C4-2B (cell line): Measurements from ENCODE around the gene RAP1GAP.

Source experiments
- H3K27ac ChIP-seq: fragments of 450-650 bp; 2 replicates; pipeline ENCODE4 v1.5.1; 2017
- ZFX ChIP-seq: fragments of 450-650 bp; IDR thresholded peaks from 2 replicates; pipeline ENCODE4 v1.6.1; 2017
- TF ChIP-seq, protein P1 (sequence below): fragments of 450-650 bp; conservative IDR thresholded peaks from 2 replicates; pipeline ENCODE4 v1.5.1; 2017; ENCODE audit warnings: mild to moderate bottlenecking

The RAP1GAP gene

DNA sequence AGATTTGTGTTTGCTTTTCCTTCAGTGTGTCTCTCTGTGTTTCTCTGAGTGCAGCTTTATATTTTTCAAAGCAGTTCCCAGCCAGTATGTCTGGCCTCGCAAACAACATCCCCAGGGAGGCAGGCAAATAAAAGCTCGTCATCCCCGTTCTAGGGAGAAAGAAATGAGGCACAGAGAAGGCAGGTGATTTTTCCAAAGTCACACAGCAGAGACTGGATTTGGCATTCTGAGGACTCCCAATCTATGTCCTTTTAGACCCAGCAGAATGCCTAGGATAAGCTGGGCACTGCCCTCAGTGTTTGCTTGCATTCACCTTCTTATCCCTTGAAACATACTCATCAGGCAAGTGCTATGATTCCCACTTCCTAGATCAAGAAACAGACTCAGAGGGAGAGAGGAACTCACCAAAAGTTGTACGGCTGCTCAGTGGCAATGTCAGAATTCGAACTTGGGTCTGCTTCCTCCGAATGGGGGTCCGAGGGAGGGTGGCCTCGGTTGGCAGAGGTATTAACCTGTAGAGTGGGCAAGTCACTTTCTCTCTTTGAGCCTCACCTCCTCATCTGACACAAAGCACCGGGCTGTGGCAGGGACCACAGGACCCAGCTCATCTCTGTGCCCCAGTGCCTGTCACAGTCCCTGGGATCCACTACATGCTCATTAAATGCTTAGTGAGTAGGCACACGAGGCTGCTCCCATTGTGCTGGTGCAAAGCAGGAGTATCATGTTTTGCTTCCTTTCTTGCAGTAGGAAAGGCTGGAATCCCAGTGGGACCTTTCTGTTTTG lies 4.2 kb downstream of the RAP1GAP start:
- TF ChIP-seq, protein P1, sequence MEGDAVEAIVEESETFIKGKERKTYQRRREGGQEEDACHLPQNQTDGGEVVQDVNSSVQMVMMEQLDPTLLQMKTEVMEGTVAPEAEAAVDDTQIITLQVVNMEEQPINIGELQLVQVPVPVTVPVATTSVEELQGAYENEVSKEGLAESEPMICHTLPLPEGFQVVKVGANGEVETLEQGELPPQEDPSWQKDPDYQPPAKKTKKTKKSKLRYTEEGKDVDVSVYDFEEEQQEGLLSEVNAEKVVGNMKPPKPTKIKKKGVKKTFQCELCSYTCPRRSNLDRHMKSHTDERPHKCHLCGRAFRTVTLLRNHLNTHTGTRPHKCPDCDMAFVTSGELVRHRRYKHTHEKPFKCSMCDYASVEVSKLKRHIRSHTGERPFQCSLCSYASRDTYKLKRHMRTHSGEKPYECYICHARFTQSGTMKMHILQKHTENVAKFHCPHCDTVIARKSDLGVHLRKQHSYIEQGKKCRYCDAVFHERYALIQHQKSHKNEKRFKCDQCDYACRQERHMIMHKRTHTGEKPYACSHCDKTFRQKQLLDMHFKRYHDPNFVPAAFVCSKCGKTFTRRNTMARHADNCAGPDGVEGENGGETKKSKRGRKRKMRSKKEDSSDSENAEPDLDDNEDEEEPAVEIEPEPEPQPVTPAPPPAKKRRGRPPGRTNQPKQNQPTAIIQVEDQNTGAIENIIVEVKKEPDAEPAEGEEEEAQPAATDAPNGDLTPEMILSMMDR, result no peak
- TF ChIP-seq ZFX, result no peak
- no peak overlapping the region; the same call in 1 of the 2 replicates for H3K27ac ChIP-seq

DNA sequence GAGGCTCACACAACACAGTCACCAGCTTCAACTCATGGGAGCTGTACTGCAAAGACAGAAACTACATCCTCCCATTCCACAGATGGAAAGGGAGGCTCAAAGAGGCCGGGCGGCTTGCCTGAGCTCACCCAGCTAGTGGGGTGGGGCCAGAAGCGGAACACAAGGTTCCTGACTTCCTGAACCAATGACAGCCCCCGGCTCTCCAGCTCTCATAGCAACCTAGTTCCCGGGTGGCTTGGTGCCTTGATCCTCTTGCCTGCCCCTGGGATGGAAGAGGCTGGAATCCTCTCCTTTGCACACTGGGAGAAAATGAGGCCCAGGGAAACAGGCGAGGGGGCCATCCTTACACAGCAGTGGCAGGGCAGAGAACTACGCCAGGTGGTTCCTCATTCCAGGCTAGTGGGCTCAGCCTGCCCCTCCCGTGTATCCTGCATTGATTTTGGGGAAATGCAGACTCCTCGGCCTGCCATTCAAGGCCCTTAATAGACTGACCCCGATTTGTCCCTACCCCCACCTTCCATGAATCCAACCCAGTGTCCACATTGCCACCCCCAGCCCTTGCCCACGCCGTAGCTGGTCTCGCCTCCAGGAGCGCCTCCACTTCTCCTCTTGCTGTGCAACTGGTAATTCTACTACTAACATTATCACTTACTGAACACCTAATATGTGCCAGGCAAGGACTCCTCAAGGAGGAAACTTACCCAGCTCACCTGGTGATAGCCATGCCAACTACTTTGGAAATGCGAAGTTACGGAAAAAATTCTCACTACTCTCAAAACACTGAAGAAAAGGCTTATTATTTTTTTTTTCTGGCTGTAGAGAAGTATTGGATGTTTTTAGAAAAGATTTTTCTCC lies 5.0 kb downstream of the RAP1GAP start:
- TF ChIP-seq ZFX, result no peak
- TF ChIP-seq, protein P1, result no peak

GRCh38 chr1:21663248-21663950 lies 5.8 kb downstream of the RAP1GAP start:
- TF ChIP-seq ZFX, result no peak
- TF ChIP-seq, protein P1, result no peak
- no peak overlapping the region for H3K27ac ChIP-seq

More for the DNA sequence above, 5.0 kb downstream of the RAP1GAP start:
- H3K27ac ChIP-seq, result no peak overlapping the region

GRCh38 chr1:21662426-21663247 lies 6.5 kb downstream of the RAP1GAP start:
- no peak overlapping the region for H3K27ac ChIP-seq
- TF ChIP-seq, protein P1, result no peak
- TF ChIP-seq ZFX, result no peak

GRCh38 chr1:21661886-21662285 lies 7.3 kb downstream of the RAP1GAP start:
- TF ChIP-seq, protein P1, result no peak
- TF ChIP-seq ZFX, result no peak
- H3K27ac ChIP-seq, result no peak overlapping the region

DNA sequence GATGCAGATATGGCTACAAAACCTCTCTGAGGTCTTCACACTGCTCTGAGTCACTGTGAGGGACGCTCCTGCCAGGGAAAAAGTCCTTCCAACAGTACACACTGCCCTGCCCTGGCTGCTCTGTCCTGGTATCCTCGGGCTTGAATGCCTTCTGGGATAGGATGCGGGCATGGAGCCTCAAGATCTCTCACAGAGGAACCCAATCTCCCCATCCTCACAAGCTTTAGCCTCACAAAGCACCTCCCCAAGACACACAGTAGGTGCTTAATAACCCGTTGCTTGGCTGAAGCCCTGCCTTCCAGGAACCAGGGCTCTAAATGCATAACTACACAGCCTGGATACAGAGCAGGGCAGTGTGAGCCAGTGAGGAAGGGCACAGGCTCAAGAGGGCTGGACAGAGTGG lies 9.2 kb downstream of the RAP1GAP start:
- H3K27ac ChIP-seq, result no peak overlapping the region
- TF ChIP-seq ZFX, result no peak
- TF ChIP-seq, protein P1, result no peak
